ENCODE data around the gene NEU1. TPM values are rescaled to one million over a fixed set of nuclear protein-coding genes. Genes with fewer than 3 reads are reported as not detected.

NEU1 gene
- total RNA-seq, 1 experiment from 2014 or later = 15.1 TPM

- no TSS peak for BruUV-seq (replicated peaks)
- no peak overlapping the region for H2AFZ ChIP-seq (ENCODE audit: low read depth, low read length, poor library complexity, severe bottlenecking)
- CTCF ChIA-PET = no interaction called here
- H3K9me2 ChIP-seq (ENCODE audit: insufficient read depth) = no peaks in the 10 kb centered on the region
- H4K20me1 ChIP-seq (ENCODE audit: insufficient read depth) = no peaks in the 10 kb centered on the region
- no peak overlapping the region for H3K4me3 ChIP-seq (replicated peaks in 1 of 2; ENCODE audit: low read depth in 1 of 2, low read length in 2 of 2)
- no peaks in the 10 kb centered on the region for H3K9me3 ChIP-seq (ENCODE audit: control insufficient read depth in 1 of 2, insufficient read depth in 1 of 2, low read depth in 1 of 2, low read length in 2 of 2)
- H3K36me3 ChIP-seq (ENCODE audit: control insufficient read depth in 1 of 2, insufficient read depth in 2 of 2, low read length in 2 of 2) = peaks cover 51 to 68% of the 10 kb centered on the region in 2 experiments
- H3K4me1 ChIP-seq (ENCODE audit: control insufficient read depth in 1 of 2, insufficient read depth in 2 of 2, low read length in 2 of 2) = no peaks in the 10 kb centered on the region
- no peak overlapping the region for H3K27ac ChIP-seq (ENCODE audit: low read depth, low read length)
- no peak for TF ChIP-seq ATF3 (IDR thresholded peaks at IDR 0.05)
- TF ChIP-seq ELF1 (IDR thresholded peaks at IDR 0.05; ENCODE audit: borderline replicate concordance, low read depth) = no peak
- no peak for TF ChIP-seq RAD21 (IDR thresholded peaks at IDR 0.05; ENCODE audit: low read depth)
- TF ChIP-seq EZH2 (IDR thresholded peaks at IDR 0.05) = no peak
- TF ChIP-seq SIN3A (IDR thresholded peaks at IDR 0.05; ENCODE audit: low read depth) = no peak
- no peak for TF ChIP-seq CBX3 (IDR thresholded peaks at IDR 0.05; ENCODE audit: low read depth)
- TF ChIP-seq TCF7L2 (IDR thresholded peaks at IDR 0.05; ENCODE audit: borderline replicate concordance, extremely low read depth, insufficient read depth, insufficient read length) = no peak
- no peak for TF ChIP-seq POLR2AphosphoS5 (IDR thresholded peaks at IDR 0.05; ENCODE audit: low read depth, low read length)
- no peak for TF ChIP-seq ZNF274 (IDR thresholded peaks at IDR 0.05; ENCODE audit: low read depth, low read length)
- no peak for TF ChIP-seq EZH2phosphoT487 (IDR thresholded peaks at IDR 0.05; ENCODE audit: borderline replicate concordance)
- TF ChIP-seq SRF (IDR thresholded peaks at IDR 0.05; ENCODE audit: low read depth) = no peak
- TF ChIP-seq FOSL1 (IDR thresholded peaks at IDR 0.05; ENCODE audit: low read depth) = no peak
- TF ChIP-seq SP1 (IDR thresholded peaks at IDR 0.05; ENCODE audit: low read depth) = no peak
- TF ChIP-seq JUND (IDR thresholded peaks at IDR 0.05) = no peak
- TF ChIP-seq MAX (IDR thresholded peaks at IDR 0.05) = no peak
- no peak for TF ChIP-seq POLR2A (IDR thresholded peaks at IDR 0.05; ENCODE audit: borderline replicate concordance, extremely low read depth, insufficient read depth, insufficient read length)
- no peak for TF ChIP-seq ZBTB33 (IDR thresholded peaks at IDR 0.05; ENCODE audit: extremely low read depth, insufficient replicate concordance, low read length)
- RAD21 ChIA-PET (ENCODE audit: low non-redundant PET in 1 of 2, low total read pairs in 2 of 2, uncharacterized antibody in 2 of 2, unreplicated experiment in 2 of 2) = no interaction called here
- POLR2A ChIA-PET = no interaction called here
- H3K9ac ChIP-seq (ENCODE audit: low read length) = no peak overlapping the region
- intact Hi-C loops (cut with micrococcal nuclease) = no loop called here
- H3K79me2 ChIP-seq (ENCODE audit: insufficient read depth, low read length) = no peaks in the 10 kb centered on the region
- ATAC-seq (no peak), DNase-seq (ENCODE audit: low read depth, low spot score) (no peak)
- H3K4me2 ChIP-seq (ENCODE audit: low read length) = no peak overlapping the region
- no peaks in the 10 kb centered on the region for H3K27me3 ChIP-seq (ENCODE audit: insufficient read depth, low read length)
Measured at GRCh38 chr6:31883676-31884075, 21.1 kb upstream of the NEU1 start.

Measured in HCT116 (cell line).